Fibroblast of lung (primary cell): ENCODE data around the gene MEGF10.

Experiments used
- EZH2 ChIP-seq: IDR thresholded peaks from 2 replicates; pipeline ENCODE4 v1.5.1; 2012; ENCODE audit warnings: low read length, control low read depth, mild to moderate bottlenecking; ENCODE audit errors: missing control alignments
- TF ChIP-seq, protein P1 (sequence below), 2 donors: IDR thresholded peaks in 1 of 2; conservative IDR thresholded peaks in 1 of 2; 1 replicate in 1 of 2; 2 replicates in 1 of 2; pipeline ENCODE4 v1.5.1; 2011 to 2012; ENCODE audit warnings: low read length in 2 of 2, control low read depth in 1 of 2, inconsistent platforms in 1 of 2, low read depth in 1 of 2, mild to moderate bottlenecking in 1 of 2

DNA sequence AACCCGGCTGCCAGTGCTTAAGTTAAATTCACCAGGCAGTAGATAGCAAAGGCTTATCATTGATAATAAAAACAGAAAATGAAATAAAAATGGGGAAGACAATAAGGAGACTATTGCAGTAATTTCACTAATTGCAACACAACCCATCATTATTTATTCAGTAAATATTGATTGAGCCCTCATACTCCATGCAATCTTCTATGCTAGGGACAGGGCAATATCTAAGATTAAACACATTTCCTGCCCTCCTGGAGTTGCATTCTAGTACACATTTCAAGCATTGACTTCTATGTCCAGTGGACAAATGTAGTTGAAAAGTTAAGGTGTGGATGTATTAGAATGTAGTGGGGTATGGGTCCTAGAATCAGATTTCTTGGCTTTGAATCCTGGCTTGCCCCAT lies 12.8 kb downstream of the MEGF10 start:
- no peak for TF ChIP-seq EZH2
- TF ChIP-seq, protein P1, sequence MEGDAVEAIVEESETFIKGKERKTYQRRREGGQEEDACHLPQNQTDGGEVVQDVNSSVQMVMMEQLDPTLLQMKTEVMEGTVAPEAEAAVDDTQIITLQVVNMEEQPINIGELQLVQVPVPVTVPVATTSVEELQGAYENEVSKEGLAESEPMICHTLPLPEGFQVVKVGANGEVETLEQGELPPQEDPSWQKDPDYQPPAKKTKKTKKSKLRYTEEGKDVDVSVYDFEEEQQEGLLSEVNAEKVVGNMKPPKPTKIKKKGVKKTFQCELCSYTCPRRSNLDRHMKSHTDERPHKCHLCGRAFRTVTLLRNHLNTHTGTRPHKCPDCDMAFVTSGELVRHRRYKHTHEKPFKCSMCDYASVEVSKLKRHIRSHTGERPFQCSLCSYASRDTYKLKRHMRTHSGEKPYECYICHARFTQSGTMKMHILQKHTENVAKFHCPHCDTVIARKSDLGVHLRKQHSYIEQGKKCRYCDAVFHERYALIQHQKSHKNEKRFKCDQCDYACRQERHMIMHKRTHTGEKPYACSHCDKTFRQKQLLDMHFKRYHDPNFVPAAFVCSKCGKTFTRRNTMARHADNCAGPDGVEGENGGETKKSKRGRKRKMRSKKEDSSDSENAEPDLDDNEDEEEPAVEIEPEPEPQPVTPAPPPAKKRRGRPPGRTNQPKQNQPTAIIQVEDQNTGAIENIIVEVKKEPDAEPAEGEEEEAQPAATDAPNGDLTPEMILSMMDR (conservative IDR thresholded peaks at IDR 0.05 in 1 of 2, IDR thresholded peaks at IDR 0.05 in 1 of 2; ENCODE audit: low read depth in 1 of 2, low read length in 2 of 2) = no peak
